ENCODE measurements around the gene PTPN3.

The PTPN3 gene

DNA sequence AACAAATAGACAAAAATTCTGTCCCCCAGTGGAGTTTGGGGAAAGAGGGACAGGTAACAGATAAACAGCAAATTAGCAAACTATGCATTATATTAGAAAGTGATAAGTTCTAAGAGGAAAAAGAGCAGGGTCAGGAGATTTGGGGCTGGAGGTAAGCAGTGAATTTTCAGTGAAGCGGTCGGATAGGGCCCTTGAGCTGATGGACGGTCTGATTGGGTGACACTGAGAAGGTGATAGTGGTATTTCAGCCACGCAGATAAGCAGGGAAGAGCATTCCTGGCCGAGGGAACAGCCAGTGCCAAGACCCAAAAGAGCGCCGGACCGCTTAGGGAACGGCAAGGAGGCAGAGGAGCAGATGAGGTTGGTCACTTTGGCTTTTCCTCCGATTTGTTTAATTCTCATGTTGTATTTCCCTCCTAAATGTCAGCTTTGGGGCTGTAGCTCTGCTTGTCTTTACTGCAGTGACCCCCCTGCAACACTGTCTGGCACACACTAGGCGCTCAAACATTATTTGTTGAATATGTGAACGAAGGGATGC lies 1.1 kb upstream of the PTPN3 start:
- no peak overlapping the region for H3K4me3 ChIP-seq (ENCODE audit: insufficient read depth, low read length, poor library complexity, severe bottlenecking)
- H3K4me2 ChIP-seq (ENCODE audit: low read depth, low read length, poor library complexity, severe bottlenecking): no peak overlapping the region

DNA sequence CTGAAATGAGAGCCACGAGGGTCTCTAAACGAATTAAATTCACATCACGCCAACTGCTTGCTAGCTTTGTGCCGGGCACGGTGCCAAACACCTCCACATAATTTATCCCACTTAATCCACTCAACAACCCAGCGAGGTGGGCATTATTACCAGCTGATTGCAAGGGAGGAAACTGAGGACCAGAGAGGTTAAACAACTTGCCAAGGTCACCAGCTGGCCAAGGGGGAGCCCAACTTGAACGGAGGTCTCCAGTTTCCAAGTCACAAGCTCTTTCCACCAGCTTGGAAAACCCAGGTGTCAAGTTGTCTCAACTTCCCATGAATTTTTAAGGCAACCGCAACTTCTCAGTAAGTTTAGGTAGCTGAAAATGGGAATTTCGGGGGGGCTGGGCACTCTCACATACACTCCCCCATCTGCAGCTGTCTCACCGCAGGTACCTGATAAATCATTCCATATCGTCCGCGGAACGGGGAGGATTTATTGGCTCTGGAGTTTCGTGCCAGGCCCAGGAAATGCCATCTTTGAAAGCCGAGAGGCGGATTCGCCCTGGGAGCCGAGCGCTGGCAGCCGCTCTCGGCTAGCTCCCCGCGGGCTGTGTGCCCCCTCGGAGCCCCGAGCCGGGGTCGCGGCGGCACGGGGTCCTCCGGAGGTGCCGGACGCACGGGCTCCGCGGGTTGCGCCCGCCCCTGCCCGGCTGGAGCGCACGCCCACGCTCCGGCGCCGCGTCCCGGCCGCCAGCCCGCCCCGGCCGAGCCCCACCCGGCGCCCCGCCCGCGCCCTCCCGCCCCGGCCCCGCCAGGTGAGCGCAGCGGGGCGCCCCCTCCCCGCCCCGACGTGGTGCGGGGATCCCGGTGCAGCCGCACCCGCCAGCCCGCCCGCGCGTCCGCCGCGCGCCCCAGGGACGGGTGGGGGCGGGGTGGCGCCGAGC lies 617 bp downstream of the PTPN3 start:
- no peaks in the 10 kb centered on the region for H3F3A ChIP-seq (ENCODE audit: insufficient read depth)
- no peaks in the 10 kb centered on the region for H3K9me2 ChIP-seq (replicated peaks; ENCODE audit: insufficient read depth, low read length)
- no peaks in the 10 kb centered on the region for H4K20me1 ChIP-seq (ENCODE audit: low read depth, low read length)
- no peaks in the 10 kb centered on the region for H3K79me2 ChIP-seq (ENCODE audit: insufficient read depth, low read length)
- H3K4me3 ChIP-seq (ENCODE audit: insufficient read depth, low read length, poor library complexity, severe bottlenecking): no peak overlapping the region
- no peaks in the 10 kb centered on the region for H3K36me3 ChIP-seq (ENCODE audit: low read length)
- TF ChIP-seq, protein P1, sequence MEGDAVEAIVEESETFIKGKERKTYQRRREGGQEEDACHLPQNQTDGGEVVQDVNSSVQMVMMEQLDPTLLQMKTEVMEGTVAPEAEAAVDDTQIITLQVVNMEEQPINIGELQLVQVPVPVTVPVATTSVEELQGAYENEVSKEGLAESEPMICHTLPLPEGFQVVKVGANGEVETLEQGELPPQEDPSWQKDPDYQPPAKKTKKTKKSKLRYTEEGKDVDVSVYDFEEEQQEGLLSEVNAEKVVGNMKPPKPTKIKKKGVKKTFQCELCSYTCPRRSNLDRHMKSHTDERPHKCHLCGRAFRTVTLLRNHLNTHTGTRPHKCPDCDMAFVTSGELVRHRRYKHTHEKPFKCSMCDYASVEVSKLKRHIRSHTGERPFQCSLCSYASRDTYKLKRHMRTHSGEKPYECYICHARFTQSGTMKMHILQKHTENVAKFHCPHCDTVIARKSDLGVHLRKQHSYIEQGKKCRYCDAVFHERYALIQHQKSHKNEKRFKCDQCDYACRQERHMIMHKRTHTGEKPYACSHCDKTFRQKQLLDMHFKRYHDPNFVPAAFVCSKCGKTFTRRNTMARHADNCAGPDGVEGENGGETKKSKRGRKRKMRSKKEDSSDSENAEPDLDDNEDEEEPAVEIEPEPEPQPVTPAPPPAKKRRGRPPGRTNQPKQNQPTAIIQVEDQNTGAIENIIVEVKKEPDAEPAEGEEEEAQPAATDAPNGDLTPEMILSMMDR (IDR thresholded peaks at IDR 0.05; ENCODE audit: insufficient read depth, low read length, poor library complexity, severe bottlenecking): no peak
- no peak for TF ChIP-seq EZH2phosphoT487 (conservative IDR thresholded peaks at IDR 0.05; ENCODE audit: low read length)
- no peak overlapping the region for H2AFZ ChIP-seq (ENCODE audit: low read depth, low read length, severe bottlenecking)
- H3K27ac ChIP-seq (ENCODE audit: low read depth, low read length): no peak overlapping the region
- H3K4me2 ChIP-seq (ENCODE audit: low read depth, low read length, poor library complexity, severe bottlenecking): no peak overlapping the region
- no peaks in the 10 kb centered on the region for H3K27me3 ChIP-seq (ENCODE audit: low read length)
- no peak overlapping the region for H3K9ac ChIP-seq (ENCODE audit: low read length)
- no peaks in the 10 kb centered on the region for H3K9me3 ChIP-seq (ENCODE audit: insufficient read depth, low read length)

More for the DNA sequence above, 1.1 kb upstream of the PTPN3 start:
- H3K9me3 ChIP-seq (ENCODE audit: insufficient read depth, low read length): no peaks in the 10 kb centered on the region
- no peaks in the 10 kb centered on the region for H3F3A ChIP-seq (ENCODE audit: insufficient read depth)
- no peak overlapping the region for H3K27ac ChIP-seq (ENCODE audit: low read depth, low read length)
- no peaks in the 10 kb centered on the region for H3K36me3 ChIP-seq (ENCODE audit: low read length)
- no peaks in the 10 kb centered on the region for H3K79me2 ChIP-seq (ENCODE audit: insufficient read depth, low read length)
- H4K20me1 ChIP-seq (ENCODE audit: low read depth, low read length): no peaks in the 10 kb centered on the region
- no peak overlapping the region for H3K9ac ChIP-seq (ENCODE audit: low read length)
- TF ChIP-seq, protein P1 (IDR thresholded peaks at IDR 0.05; ENCODE audit: insufficient read depth, low read length, poor library complexity, severe bottlenecking): no peak
- no peaks in the 10 kb centered on the region for H3K27me3 ChIP-seq (ENCODE audit: low read length)
- no peaks in the 10 kb centered on the region for H3K9me2 ChIP-seq (replicated peaks; ENCODE audit: insufficient read depth, low read length)
- H2AFZ ChIP-seq (ENCODE audit: low read depth, low read length, severe bottlenecking): no peak overlapping the region

- no peaks in the 10 kb centered on the region for H3K9me3 ChIP-seq (ENCODE audit: insufficient read depth, low read length)
- H3K4me2 ChIP-seq (ENCODE audit: low read depth, low read length, poor library complexity, severe bottlenecking): no peak overlapping the region
- no peaks in the 10 kb centered on the region for H3K27me3 ChIP-seq (ENCODE audit: low read length)
- no peaks in the 10 kb centered on the region for H3F3A ChIP-seq (ENCODE audit: insufficient read depth)
- H2AFZ ChIP-seq (ENCODE audit: low read depth, low read length, severe bottlenecking): no peak overlapping the region
- H3K9ac ChIP-seq (ENCODE audit: low read length): no peak overlapping the region
- no peaks in the 10 kb centered on the region for H3K79me2 ChIP-seq (ENCODE audit: insufficient read depth, low read length)
- TF ChIP-seq, protein P1 (IDR thresholded peaks at IDR 0.05; ENCODE audit: insufficient read depth, low read length, poor library complexity, severe bottlenecking): no peak
- TF ChIP-seq EZH2phosphoT487 (conservative IDR thresholded peaks at IDR 0.05; ENCODE audit: low read length): no peak
- no peaks in the 10 kb centered on the region for H3K9me2 ChIP-seq (replicated peaks; ENCODE audit: insufficient read depth, low read length)
- no peak overlapping the region for H3K27ac ChIP-seq (ENCODE audit: low read depth, low read length)
- no peaks in the 10 kb centered on the region for H3K36me3 ChIP-seq (ENCODE audit: low read length)
- no peak overlapping the region for H3K4me3 ChIP-seq (ENCODE audit: insufficient read depth, low read length, poor library complexity, severe bottlenecking)
- no peaks in the 10 kb centered on the region for H4K20me1 ChIP-seq (ENCODE audit: low read depth, low read length)
Observed at GRCh38 chr9:109496841-109497225, 1.3 kb downstream of the PTPN3 start.

Data from SU-DHL-6 (cell line).